ENCODE results near the gene C11orf58.

The C11orf58 gene

DNA sequence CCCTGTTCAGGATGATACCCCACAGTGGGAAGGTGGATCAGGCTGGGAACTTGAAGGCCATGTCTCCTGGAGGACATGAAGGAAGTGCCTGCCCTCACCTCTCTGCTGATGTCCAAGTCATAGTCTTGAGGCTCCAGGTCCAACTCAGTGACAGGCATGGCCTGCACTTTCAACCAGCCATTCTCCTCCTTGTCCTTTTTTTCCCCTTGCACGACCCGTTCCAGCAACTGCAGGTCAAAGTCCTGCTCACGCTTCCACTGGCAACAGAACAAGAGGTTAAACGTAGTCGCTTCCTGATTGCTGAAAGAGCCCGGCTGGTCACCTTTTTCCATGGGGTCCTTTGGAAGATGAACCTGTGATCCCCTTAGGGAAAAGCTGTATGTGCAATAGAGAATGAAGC is 47.7 kb downstream of the C11orf58 start:
- no peak for DNase-seq

DNA sequence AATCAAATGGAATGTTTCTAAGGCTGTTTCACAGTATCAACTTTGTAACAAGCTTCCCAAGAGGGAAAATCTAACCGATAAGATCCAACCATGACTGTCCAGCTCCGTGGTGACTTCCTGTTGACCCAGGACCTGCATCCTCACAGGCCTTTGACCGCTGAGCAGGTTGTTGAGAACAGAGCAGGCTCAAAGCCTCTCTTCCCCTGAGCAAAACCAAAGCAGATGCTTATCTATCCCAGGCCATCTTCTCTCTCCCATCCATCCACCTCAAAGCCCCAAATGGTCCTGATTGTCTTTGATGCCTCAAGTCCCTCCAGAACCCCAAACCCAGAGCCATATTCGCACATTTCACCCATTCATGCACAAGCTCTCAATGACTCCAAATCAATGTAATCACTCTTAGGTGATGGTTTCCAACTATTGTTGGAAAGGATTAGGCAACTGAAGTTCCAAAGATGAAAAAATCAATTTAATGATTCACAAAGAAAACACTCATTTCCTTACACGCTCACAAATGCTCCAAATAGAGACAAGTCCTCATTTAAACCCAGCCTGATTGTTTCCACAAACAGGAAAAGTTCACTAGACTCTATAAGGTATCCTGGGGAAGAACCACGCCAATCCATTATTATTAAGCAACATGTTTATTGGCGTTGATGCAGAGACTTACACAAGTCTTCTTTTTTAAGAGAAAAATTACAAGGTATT is 48.7 kb downstream of the C11orf58 start:
- no peak for DNase-seq

DNA sequence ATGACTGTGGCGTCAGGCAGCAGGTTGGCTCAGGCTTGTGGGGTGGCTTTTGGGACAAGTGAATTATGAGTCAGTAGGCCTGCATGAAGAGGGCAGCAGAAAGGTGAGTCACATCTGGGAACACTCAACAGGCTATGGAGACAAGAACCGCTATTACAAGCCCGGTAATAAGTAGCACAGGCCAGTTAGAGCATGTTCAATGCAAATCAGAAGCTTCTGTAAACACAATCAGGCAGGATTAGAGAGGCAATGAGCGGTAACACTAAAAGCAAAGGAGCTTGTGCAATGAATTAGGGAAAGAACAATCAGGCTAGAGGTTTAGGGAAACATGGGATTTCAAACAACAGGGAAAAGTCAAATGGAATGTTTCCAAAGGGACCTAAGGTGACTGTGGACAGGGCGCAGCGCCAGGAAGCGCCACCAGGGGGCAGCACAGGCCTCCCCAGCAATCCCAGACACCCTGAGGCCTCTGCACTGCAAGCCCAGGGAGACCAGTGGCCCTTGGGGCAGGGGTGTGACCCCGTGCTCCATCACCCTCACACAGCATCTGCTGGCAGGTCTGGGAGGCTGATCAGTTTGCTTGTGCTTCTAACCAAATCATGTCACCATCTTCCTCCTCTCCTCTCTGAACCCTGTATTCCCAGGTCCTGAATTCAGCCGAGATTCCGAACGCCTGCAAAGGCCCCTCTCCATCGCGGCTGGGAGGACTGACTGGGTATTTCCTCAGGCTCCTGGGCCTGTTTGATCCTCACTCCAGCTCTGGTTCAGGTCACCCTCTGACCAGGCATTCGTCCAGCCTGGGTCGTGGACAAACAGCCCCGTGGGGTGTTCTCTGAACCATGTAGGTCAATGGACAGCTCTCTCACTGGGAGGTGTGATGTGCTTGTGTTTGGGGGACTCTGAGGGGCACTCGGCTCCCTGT is 50.0 kb downstream of the C11orf58 start:
- peak; percentile 54 for DNase-seq

DNA sequence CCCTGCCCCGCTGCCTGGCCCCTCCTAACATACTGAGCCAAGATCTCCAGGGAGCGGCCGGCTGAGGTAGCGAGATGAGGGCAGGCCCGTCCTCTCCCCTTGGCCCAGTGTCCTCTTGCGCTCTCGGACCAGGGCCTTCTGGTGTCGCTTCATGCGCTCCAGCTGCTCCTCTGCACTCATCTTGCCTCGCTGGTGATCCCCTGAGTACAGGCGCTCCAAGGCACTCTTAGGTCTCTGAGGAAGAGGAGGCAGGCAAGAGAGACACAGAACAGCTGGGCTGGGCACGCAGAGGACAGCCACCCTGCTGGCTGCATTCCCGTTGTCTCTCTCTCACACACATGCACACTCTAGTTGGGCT is 50.6 kb downstream of the C11orf58 start:
- no peak for DNase-seq

DNA sequence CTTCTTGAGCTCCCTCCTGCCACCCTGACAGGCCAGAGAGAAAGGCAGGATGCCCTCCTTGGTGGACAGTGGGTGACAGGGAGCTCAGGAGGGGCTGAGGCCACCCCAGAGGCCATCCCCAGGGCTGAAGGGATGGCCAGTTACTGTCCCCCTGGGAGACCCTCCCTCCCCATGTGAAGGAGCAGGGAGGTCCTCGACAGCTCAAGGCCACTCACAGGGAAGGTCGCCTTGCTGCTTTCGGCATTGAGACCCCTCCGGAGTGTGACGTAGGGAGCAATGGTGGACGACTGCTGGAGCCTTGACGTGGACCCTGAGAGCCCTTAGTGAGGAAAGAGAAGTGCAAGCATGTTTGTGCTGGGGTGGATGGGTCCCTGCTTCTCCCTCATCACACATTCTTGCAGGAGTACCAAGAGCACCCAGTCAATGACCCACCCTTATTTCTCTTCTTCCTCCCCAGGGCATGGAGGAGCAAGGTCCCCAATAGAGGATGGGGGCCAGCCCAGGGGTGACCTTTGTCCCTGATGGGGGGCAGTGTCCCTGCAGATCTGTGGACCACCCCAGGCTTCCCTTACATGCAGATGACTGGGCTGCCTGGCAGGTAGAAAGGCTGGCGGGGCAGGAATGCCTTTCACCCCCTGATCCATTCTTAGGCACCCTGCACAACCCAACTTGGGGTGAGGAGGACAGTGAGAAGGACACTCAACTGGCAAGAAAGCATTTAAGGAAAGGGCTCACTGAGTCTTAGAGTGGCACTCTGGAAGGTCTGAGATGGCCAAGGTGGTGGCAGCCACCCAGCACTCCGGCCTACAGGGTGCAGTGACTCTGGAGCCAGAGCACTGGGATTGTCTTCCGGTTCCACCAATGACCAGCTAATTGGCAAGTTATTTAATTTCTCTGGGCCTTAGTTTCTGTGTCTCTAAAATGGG is 51.4 kb downstream of the C11orf58 start:
- DNase-seq = no peak

DNA sequence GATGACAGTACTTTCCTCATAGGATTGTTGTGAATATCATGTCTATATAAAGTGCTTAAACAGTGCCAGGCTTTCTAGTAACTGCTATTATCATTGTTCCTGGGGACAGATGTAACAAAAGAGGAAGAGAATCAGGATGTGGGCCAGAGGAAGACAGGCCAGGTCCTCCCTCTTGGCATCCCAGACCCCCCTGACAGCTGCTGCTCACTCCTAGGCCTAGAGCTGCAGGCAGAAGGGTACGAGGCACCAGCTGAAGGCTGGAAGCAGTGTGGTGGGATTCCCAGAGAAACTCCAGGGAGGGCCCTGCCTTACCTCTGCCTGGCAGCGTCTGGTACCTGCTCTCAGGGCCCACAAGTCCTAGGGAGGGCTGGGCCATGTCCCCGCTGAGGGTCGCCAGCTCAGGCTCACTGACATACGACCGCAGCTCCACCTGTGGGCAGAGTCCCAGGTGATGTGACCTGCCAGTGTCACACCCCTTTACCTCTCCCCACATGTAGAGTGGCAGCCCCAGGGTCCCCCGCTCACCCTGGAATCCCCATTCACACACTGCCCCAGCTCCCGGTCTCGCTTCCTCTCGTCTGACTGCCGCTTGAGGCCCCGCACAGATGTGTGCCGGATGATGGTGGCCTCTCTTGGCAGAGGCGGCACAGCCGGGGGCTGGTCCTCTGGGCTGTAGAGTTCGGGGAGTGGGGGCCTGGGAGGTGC is 52.2 kb downstream of the C11orf58 start:
- DNase-seq = no peak

DNA sequence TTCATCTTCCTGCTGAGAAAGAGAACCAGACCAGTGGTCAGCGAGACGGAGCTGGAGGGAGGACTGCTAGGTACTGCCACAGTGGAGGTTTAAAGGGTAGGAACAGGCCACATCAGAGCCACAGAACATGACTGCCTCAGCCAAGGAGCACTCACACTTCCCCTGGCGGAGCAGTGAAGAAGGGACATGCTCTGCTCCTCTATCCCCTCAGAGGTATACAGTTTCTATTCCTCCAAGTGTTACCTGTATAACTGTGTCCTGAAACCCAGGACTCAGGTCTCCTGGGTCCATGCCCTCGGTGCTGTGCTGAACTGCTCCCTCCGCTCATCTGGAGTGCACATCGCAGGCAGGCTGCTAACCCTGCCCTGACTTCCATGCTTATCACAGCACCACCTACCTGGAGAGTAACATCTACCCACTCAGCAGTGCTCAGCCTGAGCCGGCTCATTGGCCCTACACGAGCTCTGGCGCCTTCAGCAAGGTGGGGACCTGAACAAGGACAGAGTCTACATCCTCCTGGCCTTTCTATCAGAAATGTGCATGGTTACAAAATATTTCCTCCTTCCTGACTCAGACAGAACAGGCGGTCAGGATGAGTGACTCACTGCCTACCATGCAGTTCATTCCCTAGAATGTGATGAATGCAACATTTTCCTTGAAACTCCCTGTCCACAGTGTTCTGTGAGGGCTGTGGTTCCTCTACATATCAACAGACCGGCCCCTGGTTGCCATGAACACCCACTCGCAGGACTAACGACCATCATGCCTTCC is 52.9 kb downstream of the C11orf58 start:
- no peak for DNase-seq

DNA sequence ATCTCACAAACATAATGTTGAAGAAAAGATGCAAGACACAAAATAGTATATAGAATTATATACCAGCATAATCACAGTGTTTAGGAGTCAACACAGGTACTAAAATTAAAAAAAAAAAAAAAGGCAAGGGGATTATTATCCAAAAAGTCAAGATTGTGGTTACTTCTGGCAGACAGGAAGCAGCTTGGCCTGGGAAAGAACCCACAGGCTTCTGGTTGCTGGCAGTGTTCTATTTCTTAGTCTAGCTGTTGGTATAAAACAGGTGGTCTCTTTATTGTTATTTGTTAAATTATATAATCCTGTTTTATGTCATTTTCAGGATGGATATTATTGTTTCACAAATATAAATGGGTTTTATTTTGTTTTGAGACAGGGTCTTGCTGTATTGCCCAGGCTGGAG is 54.0 kb downstream of the C11orf58 start:
- no peak for DNase-seq

DNA sequence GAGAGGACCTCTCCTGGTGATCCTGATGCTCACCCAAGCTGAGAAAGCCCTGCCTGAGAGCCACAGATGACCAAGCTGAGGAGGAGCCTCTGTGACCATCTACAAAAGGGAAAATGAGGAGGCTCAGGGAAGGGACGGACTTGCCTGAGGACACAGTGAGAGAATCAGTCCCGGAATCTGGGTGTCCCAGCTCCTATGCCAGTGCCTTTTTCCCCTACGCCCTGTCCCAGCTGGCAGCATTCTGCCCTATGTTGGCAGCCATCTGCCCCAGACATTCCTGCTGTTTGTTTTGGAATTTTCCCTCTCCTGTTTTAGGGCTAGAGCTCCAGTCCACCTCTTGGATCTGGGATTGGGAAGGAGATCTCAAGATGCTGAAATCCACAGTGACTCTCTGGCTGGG is 54.6 kb downstream of the C11orf58 start:
- DNase-seq = no peak

DNA sequence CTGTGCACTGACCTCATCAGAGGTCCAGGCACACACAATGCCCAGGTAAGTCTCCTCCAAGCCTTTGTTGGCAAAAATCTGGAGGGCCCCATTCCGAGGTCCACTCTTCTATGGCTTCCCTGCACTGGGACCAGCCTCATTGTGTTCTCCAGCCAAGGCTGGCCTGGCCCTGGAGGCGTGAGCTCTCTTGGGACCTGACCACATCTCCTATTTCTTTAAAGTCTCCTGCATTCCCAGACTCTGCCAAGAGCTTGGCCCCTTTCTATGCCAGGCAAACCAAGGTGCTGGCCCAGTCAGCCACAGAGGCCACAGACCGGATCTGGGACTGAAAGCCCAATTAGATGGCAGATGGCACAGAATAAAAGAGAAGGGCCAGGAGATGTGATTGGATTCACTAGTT is 55.1 kb downstream of the C11orf58 start:
- DNase-seq = no peak

DNA sequence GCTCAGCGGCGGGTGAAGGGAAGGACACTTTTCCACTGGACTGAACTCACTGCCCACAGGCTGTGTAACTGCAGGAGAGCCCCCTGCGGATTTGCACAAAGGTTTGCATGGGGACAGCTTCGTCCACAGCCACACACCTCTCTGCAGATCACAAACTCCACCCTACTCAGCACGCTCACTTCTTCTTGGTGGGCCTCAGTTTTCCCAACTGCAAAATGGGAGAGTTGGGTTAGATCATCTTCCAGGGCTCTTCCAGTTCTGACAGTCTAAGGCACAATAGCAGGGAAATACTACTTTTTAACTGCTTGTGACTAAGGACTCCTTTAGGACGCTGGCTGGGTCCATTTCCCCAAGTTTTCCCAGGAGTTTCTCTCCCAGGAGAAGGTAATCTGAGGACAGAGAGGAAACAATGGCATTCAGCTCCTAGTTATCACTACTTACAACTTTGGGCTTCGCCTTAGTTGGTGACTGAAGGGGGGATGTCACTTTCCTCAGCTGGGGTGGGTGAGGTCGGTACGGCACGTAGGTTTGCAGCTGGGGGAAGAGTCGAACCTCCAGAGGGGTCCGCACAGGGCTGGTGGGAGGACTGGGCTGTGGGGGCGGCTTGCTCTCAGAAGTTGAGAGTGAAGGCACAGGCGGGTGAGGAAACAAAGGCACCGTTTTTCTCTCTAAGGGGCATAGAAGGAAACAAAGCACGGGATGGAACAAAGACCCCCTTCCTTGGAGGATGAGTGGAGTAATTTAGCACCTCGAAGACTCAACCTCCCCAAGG is 55.8 kb downstream of the C11orf58 start:
- DNase-seq = no peak

DNA sequence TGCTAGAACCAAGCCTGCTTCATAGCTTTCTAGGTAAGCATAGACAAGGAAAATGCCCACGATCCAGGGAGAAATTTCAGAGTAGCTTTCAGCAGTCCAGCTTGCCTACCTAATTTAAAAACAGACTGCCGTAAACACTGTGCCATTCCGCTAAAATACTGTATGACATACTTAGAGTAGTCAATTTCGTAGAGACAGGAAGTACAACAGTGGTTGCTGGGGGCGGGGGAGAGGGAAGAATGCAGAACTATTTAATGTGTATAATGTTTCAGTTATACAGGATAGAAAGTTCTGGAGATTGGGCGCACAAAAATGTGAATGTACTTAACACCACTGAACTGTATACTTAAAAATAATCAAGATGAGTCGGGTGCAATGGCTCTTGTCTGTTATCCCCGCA is 56.7 kb downstream of the C11orf58 start:
- peak; percentile 14 for DNase-seq

DNA sequence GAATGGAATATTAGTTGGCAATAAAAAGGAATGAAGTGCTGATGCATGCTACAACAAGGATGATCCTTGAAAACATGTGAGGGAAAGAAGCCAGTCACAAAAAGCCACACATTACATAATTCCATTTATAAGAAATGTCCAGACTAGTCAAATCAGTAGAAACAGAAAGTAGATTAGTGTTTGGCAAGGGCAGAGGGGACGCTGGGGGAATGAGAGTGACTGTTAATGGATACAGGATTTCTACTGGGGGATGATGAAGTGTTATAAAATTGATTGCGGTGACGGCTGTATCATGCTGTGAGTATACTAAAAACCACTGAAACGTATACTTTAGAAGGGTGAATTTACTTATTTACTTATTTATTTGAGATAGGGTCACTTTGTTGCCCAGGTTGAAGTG is 57.9 kb downstream of the C11orf58 start:
- DNase-seq = no peak

DNA sequence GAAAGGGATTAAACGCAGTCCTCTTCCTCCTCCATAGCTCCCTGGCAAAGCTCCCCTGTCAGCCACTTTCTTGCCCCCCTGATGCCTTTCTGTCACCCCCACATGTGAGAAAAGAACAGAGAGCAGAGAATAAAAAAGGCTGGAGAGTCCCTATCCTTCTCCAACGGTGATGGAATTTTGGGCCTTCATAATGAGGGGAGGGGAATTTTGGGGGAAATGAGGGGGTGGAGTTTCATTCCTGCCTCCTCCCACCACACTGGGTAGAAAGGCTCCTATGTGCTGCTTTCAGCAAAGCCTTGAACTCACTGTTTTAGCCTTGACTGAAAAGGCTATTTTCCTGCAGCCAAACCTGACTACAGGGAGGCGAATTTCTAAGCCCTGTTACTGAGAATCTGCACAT is 59.3 kb downstream of the C11orf58 start:
- DNase-seq = no peak

DNA sequence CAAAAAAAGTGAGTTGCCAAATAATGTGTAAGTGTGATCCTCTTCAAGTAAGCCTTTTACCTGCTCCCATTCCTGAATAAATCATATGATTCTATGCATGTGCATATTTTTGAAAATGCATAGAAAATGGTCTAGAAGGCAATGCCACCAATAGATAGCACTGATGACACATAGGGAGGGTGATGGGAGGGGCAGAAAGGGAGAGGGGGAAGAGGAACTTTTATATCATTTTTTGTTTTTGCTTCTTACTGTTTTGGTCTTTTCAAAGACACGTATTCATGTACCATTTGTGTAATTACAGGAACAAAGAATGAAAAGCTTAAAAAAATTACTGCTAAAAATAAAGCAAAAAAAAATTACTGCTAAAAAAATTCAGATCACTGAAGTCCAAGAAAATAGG is 60.8 kb downstream of the C11orf58 start:
- no peak for DNase-seq

DNA sequence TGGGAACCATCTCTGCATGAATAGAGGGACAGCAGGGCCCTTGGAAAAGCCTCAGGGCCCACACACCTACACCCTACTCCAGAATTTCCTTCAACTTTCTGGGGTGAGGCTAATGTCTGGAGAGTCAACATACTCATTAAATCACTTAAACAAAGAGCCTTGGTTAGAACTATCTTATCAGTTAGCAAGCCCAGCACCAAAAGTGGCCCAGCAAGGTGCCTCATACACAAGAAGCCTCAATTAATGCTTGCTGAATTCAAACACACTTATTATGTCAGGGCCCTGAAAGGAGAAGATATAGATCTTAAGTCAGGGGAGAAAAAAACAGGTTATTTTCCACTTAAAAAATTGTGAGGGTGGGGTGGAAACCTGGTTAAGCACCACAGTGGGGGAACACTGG is 61.4 kb downstream of the C11orf58 start:
- no peak for DNase-seq

DNA sequence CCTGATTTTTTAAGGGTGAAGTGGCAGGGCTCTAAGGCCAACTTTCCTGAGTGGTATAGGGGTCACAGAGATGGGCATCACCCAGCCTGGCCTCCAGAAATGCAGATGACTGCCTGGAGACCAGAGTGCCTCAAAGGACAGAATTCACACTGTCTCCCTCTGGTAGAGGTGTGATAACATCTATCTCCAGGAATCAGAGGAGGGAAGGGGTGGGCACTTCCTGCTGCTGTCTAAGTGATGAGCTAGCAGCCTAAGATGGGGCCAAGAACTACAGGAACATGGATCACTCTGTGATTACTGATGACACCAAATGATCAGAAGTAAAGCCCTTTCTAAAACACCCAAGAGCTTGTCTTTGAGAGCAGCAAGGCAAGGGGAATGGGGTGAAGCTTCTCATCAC is 61.9 kb downstream of the C11orf58 start:
- no peak for DNase-seq

DNA sequence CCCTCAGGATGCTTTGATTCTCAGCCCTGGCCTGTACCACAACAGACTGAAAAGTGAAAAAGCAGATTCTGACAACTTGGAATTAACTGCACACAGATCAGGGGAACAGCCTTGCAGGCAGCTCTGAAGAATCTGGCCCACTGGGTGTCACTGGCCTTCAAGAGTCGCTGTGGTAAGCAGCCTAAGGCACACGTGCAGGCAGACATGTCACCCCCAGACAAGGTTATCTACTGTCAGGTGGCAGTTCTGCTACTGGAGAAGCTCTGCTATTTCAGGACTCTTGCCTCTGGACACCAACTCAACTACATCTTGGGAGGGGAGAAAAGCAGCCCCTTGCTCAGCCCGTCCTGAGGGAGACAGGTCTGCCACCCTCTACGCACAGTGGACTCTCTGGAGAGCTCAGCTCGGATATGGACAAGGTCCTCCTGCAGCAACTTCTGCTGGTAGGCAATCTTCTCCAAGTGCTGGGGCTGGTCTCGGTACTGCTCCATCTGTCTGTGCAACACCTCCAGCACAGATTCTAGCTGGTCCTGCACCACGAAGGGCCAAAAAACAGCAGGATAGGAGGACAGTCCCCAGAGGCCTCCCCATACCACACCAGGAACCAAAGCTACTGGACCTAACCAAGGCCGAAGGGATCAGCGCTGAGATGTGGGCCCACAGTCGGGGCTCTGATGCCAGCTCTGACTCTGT is 63.0 kb downstream of the C11orf58 start:
- no peak for DNase-seq

DNA sequence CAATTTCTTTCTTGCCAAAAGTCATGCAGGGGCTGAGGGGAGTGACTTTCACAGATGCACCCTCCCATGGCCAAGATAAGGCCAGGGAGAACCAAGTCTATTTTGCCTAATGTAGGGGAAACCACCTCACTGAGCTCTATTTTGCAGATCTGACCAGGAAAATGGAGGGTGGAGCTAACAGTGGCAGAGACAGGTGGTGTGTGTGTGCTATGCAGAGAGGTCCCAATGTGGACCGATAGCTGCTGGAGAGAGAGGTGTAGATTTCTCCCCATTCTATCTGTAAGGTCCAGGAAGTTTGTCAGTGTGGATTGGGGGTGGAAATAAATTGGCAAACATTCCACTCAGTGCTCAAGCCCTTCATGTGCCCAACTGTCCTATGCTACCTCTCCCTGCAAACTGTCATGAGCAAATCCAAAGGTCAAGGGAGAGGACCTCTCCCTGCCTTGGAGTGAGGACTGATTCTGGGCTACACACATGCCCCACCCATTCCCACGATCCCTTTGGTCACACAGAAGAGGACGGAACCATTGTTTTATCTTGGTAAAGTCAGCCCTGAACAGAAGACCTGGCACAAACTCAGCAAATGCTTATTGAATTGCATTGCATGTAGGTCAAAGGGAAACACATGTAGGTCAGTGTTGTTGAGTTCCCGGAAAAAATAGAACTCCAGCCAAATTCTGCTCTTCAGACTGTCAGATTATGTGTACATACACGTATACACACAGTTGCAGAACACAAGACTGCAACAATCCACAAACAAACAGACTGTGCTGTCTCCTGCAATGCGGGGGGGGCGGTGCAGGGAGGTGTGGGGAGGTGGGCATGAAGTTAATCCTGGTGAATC is 65.9 kb downstream of the C11orf58 start:
- no peak for DNase-seq
